Measurements from ENCODE around the gene ZNF543.

Gene ZNF543

DNA sequence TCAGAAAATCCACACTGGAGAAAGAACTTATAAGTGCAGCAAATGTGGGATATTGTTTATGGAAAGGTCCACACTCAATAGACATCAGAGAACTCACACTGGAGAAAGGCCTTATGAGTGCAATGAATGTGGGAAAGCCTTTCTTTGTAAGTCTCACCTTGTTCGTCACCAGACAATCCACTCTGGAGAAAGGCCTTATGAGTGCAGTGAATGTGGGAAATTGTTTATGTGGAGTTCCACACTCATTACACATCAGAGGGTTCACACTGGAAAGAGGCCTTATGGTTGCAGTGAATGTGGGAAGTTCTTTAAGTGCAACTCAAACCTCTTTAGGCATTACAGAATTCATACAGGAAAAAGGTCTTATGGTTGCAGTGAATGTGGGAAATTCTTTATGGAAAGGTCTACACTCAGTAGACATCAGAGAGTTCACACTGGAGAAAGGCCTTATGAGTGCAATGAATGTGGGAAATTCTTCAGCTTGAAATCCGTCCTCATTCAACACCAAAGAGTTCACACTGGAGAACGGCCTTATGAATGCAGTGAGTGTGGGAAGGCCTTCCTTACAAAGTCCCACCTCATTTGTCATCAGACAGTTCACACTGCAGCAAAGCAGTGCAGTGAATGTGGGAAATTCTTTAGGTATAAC lies 57.4 kb downstream of the ZNF543 start:
- no peak for DNase-seq (ENCODE audit: low read depth in 3 of 3, low spot score in 1 of 3)
